ENCODE data around the gene ADARB1.

Gene ADARB1

GRCh38 chr21:45137612-45137937 lies 63.2 kb downstream of the ADARB1 start:
- TF ChIP-seq EGR2 (tag by site-specific recombination; IDR thresholded peaks at IDR 0.05; ENCODE audit: low read depth), result peak; percentile 58; the same call in 1 of the 2 replicates
- TF ChIP-seq REST (tag by site-specific recombination; IDR thresholded peaks at IDR 0.05), result no peak
- no peaks in the 10 kb centered on the region for H3K9me3 ChIP-seq (ENCODE audit: control insufficient read depth, insufficient read depth, low read depth, low read length)
- POLR2A ChIA-PET, result interaction anchor here (1.0 to 1.6 kb wide), 2 partner anchors 188 to 189 kb away, joined by 3 to 4 read pairs; no protein-coding TSS in a partner anchor
- CTCF ChIA-PET, result interaction anchor here (0.7 to 8.0 kb wide), 78 partner anchors 9 to 743 kb away, joined by 3 to 333 read pairs (median 5); partner anchors contain the start of genes ADARB1, POFUT2, SLX9 and UBE2G2
- H3K36me3 ChIP-seq (ENCODE audit: control insufficient read depth in 2 of 2, insufficient read depth in 1 of 2, low read length in 2 of 2), result no peaks in the 10 kb centered on the region
- H3K4me3 ChIP-seq (ENCODE audit: low read depth, low read length), result no peak overlapping the region
- no peaks in the 10 kb centered on the region for H3K4me1 ChIP-seq (ENCODE audit: control insufficient read depth, insufficient read depth, low read length)
- no peak overlapping the region for H3K27ac ChIP-seq (ENCODE audit: extremely low read depth, low read depth, low read length)

- H3K4me3 ChIP-seq (ENCODE audit: low read depth, low read length), result no peak overlapping the region
- no peaks in the 10 kb centered on the region for H3K36me3 ChIP-seq (ENCODE audit: control insufficient read depth in 2 of 2, insufficient read depth in 1 of 2, low read length in 2 of 2)
- no peaks in the 10 kb centered on the region for H3K4me1 ChIP-seq (ENCODE audit: control insufficient read depth, insufficient read depth, low read length)
- CTCF ChIA-PET, result interaction anchor here (0.5 to 8.0 kb wide), 89 partner anchors 10 to 928 kb away, joined by 3 to 333 read pairs (median 5); partner anchors contain the start of genes ADARB1, POFUT2, SLX9 and UBE2G2
- no peak overlapping the region for H3K27ac ChIP-seq (ENCODE audit: extremely low read depth, low read depth, low read length)
- POLR2A ChIA-PET, result interaction anchor here (0.6 to 1.6 kb wide), 4 partner anchors 12 to 609 kb away, joined by 3 to 4 read pairs (median 3); no protein-coding TSS in a partner anchor
- no peaks in the 10 kb centered on the region for H3K9me3 ChIP-seq (ENCODE audit: control insufficient read depth, insufficient read depth, low read depth, low read length)
- TF ChIP-seq ZNF513 (tag by site-specific recombination; IDR thresholded peaks at IDR 0.05) (no peak), ZNF140 (tag by site-specific recombination; IDR thresholded peaks at IDR 0.05) (no peak), ZNF174 (tag by site-specific recombination; IDR thresholded peaks at IDR 0.05) (no peak), PRDM4 (tag by site-specific recombination; IDR thresholded peaks at IDR 0.05) (no peak), ZNF791 (tag by site-specific recombination; IDR thresholded peaks at IDR 0.05) (no peak), FEZF1 (tag by site-specific recombination; IDR thresholded peaks at IDR 0.05) (no peak), PRDM10 (tag by site-specific recombination; IDR thresholded peaks at IDR 0.05) (no peak), ZFP3 (tag by site-specific recombination; IDR thresholded peaks at IDR 0.05; ENCODE audit: low read depth) (no peak), ZNF362 (tag by site-specific recombination; IDR thresholded peaks at IDR 0.05) (no peak), YY2 (tag by site-specific recombination; IDR thresholded peaks at IDR 0.05) (no peak), ZFP41 (tag by site-specific recombination; IDR thresholded peaks at IDR 0.05; ENCODE audit: borderline replicate concordance) (no peak), ZNF350 (tag by site-specific recombination; IDR thresholded peaks at IDR 0.05) (no peak), ZFP69B (tag by site-specific recombination; IDR thresholded peaks at IDR 0.05) (peak; percentile 88), ZNF664 (tag by site-specific recombination; IDR thresholded peaks at IDR 0.05) (no peak), PRDM6 (tag by site-specific recombination; IDR thresholded peaks at IDR 0.05) (no peak), ZNF600 (tag by site-specific recombination; IDR thresholded peaks at IDR 0.05) (no peak), ZNF658 (tag by site-specific recombination; IDR thresholded peaks at IDR 0.05) (no peak)
These were observed 64.0 kb downstream of the ADARB1 start for GRCh38 chr21:45138199-45139002.
